ENCODE measurements around the gene BTK.

BTK gene

GRCh38 chrX:101385795-101386541 is at the start of gene BTK:
Gene BTK (minus strand): TSS chrX:101386191. CDS start chrX:101375284, 10,907 bp downstream.
- DNase-seq (ENCODE audit: low read depth): no peak

DNA sequence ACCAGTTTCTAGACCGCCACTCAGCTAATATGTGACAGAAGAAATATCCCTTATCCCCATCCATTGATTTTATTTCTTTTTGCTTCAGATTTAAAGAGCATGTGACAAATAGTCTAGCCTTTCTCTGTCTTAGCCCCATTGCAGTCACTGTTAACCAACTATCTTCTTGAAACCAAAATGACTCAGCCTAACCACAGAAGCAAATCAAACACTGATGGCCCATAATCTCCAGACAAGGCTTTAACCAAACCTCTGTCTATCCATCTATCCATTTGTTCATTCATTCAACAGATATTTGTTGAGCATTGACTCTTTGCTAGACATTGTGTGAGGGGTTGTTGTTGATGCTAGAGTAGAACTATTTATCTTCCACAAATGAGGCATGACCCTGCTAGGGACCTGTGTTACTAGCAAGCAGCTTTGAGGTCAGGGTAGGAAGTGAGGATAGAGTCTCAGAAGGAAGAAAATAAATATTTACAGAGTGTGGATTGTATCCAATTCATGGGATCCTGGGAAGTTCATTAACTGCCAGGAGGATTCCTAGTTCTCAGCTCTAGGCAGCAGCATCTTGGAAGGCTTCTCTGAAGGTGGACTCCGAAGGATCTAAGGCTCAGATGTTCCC is 44.6 kb upstream of the BTK start:
- DNase-seq (ENCODE audit: low read depth): no peak

DNA sequence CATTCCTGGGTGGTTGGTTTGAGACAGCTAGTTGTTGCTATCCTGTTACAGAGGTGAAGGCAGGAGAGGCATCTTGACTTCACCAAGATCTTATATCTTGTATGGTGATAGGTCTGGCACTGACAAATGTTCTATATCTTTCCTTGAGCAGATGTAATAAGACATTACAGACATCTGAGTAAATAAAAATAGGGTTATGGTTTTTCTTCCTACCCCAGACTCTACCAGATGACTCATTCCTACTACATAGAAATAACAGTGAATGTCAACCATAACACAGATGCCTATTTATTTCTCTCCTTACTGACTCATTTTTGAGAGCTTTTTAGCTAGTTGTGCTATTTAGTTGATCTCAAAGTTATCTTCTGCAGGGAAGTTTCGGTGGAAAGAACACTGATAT is 43.9 kb upstream of the BTK start:
- DNase-seq (ENCODE audit: low read depth): no peak

DNA sequence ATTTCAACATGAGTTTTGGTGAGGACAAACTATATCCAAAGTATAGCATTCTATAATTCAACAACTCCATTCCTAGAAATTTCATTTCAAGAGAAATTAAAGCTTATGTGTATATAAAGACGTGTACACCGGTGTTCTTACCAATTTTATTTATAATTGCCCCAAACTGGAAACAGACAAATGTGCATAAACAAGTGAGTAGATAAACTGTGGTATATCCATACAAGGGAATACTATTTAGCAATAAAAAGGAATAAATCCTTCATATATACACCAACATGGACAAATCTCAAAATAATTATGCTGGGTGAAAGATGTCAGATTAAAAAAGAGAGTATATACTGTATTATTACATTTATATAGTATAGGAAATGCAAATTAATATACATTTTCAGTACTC is 42.0 kb upstream of the BTK start:
- DNase-seq (ENCODE audit: low read depth): no peak

DNA sequence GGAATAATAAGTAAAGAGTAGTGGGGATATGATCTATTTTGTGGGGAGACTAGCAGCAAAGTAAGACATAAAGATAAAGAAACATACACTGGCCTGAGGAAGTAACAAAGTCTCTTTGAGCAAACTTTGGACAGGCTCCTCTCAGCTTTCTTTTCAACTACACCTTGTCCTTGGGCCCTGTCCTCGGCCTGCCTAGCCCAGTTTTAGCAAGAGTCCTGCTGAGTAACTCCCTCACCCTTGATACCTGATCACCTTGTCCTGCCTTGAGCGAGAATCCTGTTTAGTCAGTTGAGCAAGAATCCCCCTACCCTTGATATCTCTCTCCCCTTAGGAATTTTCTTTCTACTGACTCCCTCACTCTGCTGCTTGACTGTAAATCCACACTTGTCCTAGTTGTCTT is 33.5 kb upstream of the BTK start:
- no peak for DNase-seq (ENCODE audit: low read depth)

- peak; percentile 22 for DNase-seq (ENCODE audit: low read depth)
These were observed 32.2 kb upstream of the BTK start for GRCh38 chrX:101417981-101418841.

DNA sequence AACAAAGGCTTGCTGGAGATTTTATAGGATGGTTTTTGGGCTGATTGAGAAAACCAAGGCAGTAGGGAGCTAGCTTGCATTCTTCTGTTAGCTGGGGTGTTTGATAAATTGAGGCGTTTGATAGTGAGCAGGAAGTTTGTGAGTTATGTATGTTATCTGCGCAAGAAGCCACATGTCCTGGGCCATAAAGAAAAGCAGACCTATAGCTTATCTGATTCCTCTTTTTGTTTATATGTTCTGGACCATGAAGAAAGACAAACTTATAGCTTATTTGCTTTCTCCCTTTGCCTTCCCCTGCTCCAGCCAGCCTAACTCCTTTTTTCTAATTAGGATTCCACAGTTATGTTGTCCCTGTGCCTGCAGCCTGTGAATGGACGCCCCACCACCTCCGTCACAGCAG is 31.2 kb upstream of the BTK start:
- no peak for DNase-seq (ENCODE audit: low read depth)

DNA sequence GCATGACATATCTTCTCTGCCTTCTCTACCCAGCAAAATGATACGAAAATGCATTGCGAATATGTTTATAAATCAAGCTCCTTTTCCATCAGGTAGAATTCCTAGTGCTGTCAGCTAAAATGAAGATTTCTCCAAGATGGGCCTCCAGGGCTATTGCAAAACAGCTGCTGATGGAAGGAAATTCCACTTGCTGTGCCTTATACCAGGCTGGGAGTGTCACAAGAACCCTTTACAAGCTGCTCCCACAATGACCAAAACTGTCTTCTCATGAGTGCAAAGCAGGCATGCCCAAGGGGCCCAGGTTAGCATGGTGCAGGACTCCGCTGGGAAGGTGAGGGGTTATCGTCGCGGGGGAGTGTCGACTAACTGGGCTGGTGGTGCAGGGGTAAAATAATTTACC is 30.7 kb upstream of the BTK start:
- DNase-seq (ENCODE audit: low read depth): no peak

DNA sequence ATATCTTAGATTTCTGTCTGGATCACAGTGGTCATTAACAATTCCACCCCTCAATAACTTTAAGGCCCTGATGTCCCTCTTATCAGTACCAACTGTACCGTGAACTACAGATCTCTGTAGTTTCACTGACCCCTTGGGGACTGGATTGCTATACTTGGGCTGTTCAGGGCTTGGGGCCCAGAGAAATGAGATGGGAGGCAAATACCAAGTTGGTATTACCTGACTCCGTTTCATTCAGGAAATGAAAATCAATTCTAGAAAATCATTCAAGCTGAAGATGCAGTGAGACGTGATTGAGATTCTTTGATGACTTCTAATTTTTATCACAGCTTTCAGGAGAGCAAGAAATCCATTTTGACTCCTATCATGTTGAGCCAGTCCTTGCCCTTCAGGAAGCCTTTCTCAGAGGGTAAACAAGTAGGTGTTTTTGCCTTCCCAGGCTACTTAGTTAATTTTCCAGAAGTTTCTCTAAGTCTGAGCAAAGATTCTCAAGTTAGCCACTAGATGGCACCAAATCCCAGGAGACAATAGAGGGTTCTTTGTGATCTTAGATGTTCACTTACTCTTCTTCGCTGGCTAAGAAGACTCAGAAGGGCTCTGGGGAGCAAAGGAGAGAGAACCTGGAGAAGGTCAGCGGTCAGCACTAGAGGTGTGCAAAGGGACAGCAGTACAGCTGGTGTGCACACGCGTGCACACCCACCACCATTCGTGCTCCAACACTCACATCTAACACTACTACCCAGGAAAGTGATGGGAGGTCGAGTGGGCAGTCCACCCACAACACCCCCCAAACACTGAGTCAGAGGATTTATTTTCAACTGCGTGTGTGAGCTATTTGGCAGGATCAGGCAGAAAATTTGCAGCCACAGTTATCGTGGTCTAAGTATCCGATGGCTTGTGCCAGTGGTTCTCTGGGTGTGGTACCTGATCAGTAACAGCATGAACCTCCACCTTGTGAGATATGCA is 29.5 kb upstream of the BTK start:
- DNase-seq (ENCODE audit: low read depth): no peak

GRCh38 chrX:101411984-101412383 is 26.0 kb upstream of the BTK start:
- no peak for DNase-seq (ENCODE audit: low read depth)

DNA sequence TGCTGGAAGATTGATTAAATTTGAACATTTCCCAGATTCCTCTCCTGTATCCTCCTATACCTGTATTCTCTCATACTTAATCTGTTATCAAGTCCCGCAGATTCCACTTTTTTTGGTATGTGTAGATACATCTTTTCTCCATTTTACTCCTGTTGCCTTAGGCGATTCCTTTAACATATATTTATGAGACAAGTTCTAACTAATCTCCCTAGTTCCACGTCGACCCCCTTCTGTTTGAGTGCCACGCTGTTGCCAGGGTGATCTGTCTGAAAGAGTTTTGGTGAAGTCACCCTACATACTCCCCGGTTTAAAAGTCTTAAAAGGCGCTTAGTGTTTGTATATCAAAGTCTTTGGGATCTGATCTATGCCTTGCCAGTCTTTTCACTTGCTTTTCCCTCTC is 24.5 kb upstream of the BTK start:
- DNase-seq (ENCODE audit: low read depth): no peak

DNA sequence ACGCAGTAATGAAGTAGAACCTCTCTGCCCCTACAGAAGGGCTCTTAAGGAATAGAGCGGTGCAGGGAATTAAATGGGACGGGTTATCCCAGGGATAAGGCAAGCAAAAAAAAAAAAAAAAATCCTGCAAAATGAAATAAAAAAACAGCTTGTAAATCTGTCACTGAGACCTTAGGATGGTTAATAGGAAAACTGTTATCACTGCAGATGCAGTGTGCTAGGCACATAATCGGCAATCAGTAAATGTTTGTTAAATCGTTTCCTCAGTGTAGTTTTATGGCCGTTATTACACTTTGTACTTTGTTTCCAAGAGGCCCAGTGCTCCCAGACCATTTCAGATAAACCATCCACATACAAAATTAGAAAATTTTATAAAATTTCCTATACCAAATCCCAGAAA is 23.1 kb upstream of the BTK start:
- DNase-seq (ENCODE audit: low read depth): no peak

GRCh38 chrX:101408532-101408841 is 22.5 kb upstream of the BTK start:
- DNase-seq (ENCODE audit: low read depth): no peak

DNA sequence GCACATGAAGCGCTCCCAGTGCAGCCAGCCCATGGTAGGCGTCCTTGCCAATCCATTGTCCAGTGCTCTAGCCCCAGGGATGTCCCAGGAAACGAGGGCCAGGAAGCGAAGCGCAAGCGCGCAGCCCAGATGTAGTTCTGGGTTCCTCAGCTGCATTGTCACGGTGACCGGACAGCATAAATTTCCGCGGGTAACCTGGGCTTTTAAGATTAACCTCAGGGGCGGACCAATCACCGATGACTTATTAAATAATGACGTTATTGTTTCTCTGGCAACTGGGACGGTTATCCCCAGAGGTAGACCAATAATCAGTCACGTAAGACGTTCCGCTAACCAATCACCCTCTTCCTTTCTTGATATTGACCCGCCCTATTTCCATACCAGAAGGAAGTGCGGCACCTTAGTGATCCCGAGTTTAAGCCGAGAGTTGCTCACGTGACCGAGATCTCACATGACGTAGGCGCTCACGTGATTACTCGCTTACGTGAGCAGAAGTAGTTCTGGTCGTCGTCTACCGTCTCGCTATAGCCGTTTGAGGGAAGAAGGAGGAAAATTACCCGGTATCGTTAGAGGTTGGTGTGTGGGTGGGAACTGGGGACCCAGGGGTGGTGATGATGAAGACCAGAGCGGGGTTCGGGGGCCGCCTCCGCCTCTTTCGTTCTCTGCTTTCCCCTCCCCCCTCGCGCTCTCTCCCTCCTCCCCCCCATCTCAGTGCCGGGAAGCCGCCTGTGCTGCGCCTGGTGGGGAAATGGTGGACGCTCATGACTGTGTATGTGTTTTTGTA is 21.9 kb upstream of the BTK start, which contains the start of the genes GLA and HNRNPH2:
GLA (minus strand) TSS at position 178 of the 784 bp plus-strand sequence; CDS start at position 156, 22 bp downstream.
HNRNPH2 (plus strand) TSS at position 475 of the 784 bp plus-strand sequence. CDS start 3,767 bp downstream, outside the sequence.
- peak; percentile 74 for DNase-seq (ENCODE audit: low read depth)

- DNase-seq (ENCODE audit: low read depth): no peak
These were observed 21.3 kb upstream of the BTK start for GRCh38 chrX:101407167-101407747.

DNA sequence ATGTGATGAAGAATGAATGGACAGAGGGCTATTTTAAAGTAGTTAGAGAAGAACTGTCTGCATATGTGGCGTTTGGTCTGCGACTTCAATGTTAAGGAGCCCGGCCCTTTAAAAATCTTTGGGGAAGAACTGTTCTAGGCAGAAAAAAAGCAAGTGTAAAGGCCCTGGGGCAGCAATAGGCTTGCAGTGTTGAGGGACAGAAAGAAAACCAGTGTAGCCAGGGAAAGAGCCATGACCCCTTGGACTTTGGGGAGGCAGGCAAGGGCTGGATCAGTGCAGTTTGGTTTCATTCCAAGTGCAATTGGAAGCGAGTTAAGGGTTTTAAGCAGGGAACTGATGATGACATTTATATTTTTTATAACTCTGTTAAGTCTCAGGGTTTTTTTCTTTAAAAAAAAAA is 13.8 kb upstream of the BTK start:
- no peak for DNase-seq (ENCODE audit: low read depth)

GRCh38 chrX:101398694-101399093 is 12.7 kb upstream of the BTK start:
- DNase-seq (ENCODE audit: low read depth): no peak

- no peak for DNase-seq (ENCODE audit: low read depth)
These were observed 11.8 kb upstream of the BTK start for GRCh38 chrX:101397779-101398178.

DNA sequence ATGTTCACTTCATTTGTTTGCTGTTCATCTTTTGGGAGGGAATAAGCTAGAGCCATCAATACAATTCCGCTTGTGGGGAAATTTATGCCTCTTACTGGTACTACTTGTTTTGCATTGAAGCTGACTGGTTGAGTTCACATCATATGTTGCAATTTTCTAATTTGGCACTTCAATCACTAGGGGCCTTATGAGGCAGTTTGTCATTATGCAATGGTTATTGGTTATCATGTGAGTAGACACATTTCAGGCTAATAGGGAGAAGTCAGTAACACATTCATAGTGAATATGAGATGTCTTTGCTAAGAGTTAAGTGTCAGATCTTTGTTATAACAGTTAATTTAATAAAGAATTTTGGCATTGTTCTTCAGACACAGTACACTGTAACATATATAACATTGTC is 9.8 kb upstream of the BTK start:
- DNase-seq (ENCODE audit: low read depth): no peak

GRCh38 chrX:101394372-101394771 is 8.4 kb upstream of the BTK start:
- DNase-seq (ENCODE audit: low read depth): no peak
